WTC11 (cell line): ENCODE data around the gene TYRO3. TPM values are rescaled to one million over a fixed set of nuclear protein-coding genes. Genes with fewer than 3 reads are reported as not detected.

Source experiments
- ATAC-seq: fragments of 200-7000 bp; cut with Tn5 transposase; 2 replicates; pipeline ENCODE4 v1.10.0; 2021; ENCODE audit warnings: mild to moderate bottlenecking, moderate library complexity
- CTCF ChIA-PET: fragments of 300-600 bp; sonication (Branson Sonifier 250); formaldehyde crosslinking; loops from one replicate; lab custom pipeline; 2021; ENCODE audit warnings: antibody characterized with exemption; lab: Charles Lee
- POLR2A ChIA-PET: fragments of 350-600 bp; sonication (Branson Sonifier 250); formaldehyde crosslinking; loops from one replicate; lab custom pipeline; 2021; ENCODE audit warnings: antibody characterized with exemption; lab: Charles Lee
- DNase-seq: peaks from one replicate; pipeline ENCODE4 v3.0.0; 2021; ENCODE audit warnings: low spot score
- H3K27ac Mint-ChIP-seq: 2 replicates; pipeline ENCODE4 v1.8.0; 2021; ENCODE audit warnings: mixed read lengths
- H3K27me3 Mint-ChIP-seq: 2 replicates; pipeline ENCODE4 v1.8.0; 2021; ENCODE audit warnings: low read depth, mild to moderate bottlenecking, moderate library complexity, mixed read lengths
- H3K36me3 Mint-ChIP-seq: 2 replicates; pipeline ENCODE4 v1.8.0; 2021; ENCODE audit warnings: mixed read lengths
- H3K4me1 Mint-ChIP-seq: 2 replicates; pipeline ENCODE4 v1.8.0; 2022; ENCODE audit warnings: mixed read lengths
- H3K4me3 Mint-ChIP-seq: 2 replicates; pipeline ENCODE4 v1.8.0; 2021; ENCODE audit warnings: mild to moderate bottlenecking, moderate library complexity, mixed read lengths
- H3K9me3 Mint-ChIP-seq: 2 replicates; pipeline ENCODE4 v1.8.0; 2021; ENCODE audit warnings: mixed read lengths
- ELF4 ChIP-seq: sonication (generic); formaldehyde crosslinking; IDR thresholded peaks from 2 replicates; pipeline ENCODE4 v1.8.1; 2022; ENCODE audit warnings: low read depth, mild to moderate bottlenecking, moderate library complexity, missing genetic modification reagents
- IRF2 ChIP-seq: sonication (generic); formaldehyde crosslinking; IDR thresholded peaks from 2 replicates; pipeline ENCODE4 v1.8.0; 2022; ENCODE audit warnings: low read depth, missing genetic modification reagents, borderline replicate concordance
- KAT7 ChIP-seq: sonication (generic); formaldehyde crosslinking; IDR thresholded peaks from 2 replicates; pipeline ENCODE4 v1.8.1; 2023; ENCODE audit warnings: missing genetic modification reagents, mild to moderate bottlenecking, borderline replicate concordance
- MYBL2 ChIP-seq: sonication (generic); formaldehyde crosslinking; IDR thresholded peaks from 2 replicates; pipeline ENCODE4 v1.8.1; 2023; ENCODE audit warnings: mild to moderate bottlenecking, moderate library complexity, missing genetic modification reagents
- NR3C1 ChIP-seq: sonication (generic); formaldehyde crosslinking; conservative IDR thresholded peaks from 2 replicates; pipeline ENCODE4 v1.8.1; 2023; ENCODE audit warnings: low read depth, mild to moderate bottlenecking, missing genetic modification reagents
- SMAD4 ChIP-seq: sonication (generic); formaldehyde crosslinking; IDR thresholded peaks from 2 replicates; pipeline ENCODE4 v1.8.0; 2022; ENCODE audit warnings: mild to moderate bottlenecking, missing genetic modification reagents
- SOX15 ChIP-seq: fragments of 250-450 bp; sonication (Bioruptor Pico); IDR thresholded peaks from 2 replicates; pipeline ENCODE4 v1.9.0; 2021; ENCODE audit warnings: mild to moderate bottlenecking
- ZBTB21 ChIP-seq: sonication (generic); formaldehyde crosslinking; IDR thresholded peaks from 2 replicates; pipeline ENCODE4 v1.8.1; 2023; ENCODE audit warnings: mild to moderate bottlenecking, missing genetic modification reagents, borderline replicate concordance
- ZNF396 ChIP-seq: fragments of 250-450 bp; sonication (Bioruptor Pico); IDR thresholded peaks from 2 replicates; pipeline ENCODE4 v1.8.0; 2021; ENCODE audit warnings: mild to moderate bottlenecking, moderate library complexity, borderline replicate concordance
- ZNF423 ChIP-seq: fragments of 250-450 bp; sonication (Bioruptor Pico); IDR thresholded peaks from 2 replicates; pipeline ENCODE4 v2.1.2; 2022; ENCODE audit warnings: mild to moderate bottlenecking, moderate library complexity
- ZNF671 ChIP-seq: fragments of 250-450 bp; sonication (Bioruptor Pico); IDR thresholded peaks from 2 replicates; pipeline ENCODE4 v1.8.0; 2021; ENCODE audit warnings: mild to moderate bottlenecking
- total RNA-seq: library from RNA; stranded (reverse); gene quantifications from 3 replicates; pipeline ENCODE4 v1.2.3, GENCODE V29; 2021
- TF ChIP-seq, protein P1 (sequence below): sonication (generic); formaldehyde crosslinking; IDR thresholded peaks from 2 replicates; pipeline ENCODE4 v1.8.0; 2022; ENCODE audit warnings: mild to moderate bottlenecking, missing genetic modification reagents
- TF ChIP-seq, protein P2 (sequence below): sonication (generic); formaldehyde crosslinking; IDR thresholded peaks from 2 replicates; pipeline ENCODE4 v1.8.0; 2023; ENCODE audit warnings: missing genetic modification reagents, mild to moderate bottlenecking, borderline replicate concordance
- TF ChIP-seq, protein P3 (sequence below): sonication (generic); formaldehyde crosslinking; IDR thresholded peaks from 2 replicates; pipeline ENCODE4 v1.8.0; 2022; ENCODE audit warnings: missing genetic modification reagents
- TF ChIP-seq, protein P4 (sequence below): sonication (generic); formaldehyde crosslinking; IDR thresholded peaks from 2 replicates; pipeline ENCODE4 v1.8.1; 2023; ENCODE audit warnings: mild to moderate bottlenecking, moderate library complexity, missing genetic modification reagents
- TF ChIP-seq, protein P5 (sequence below): sonication (generic); formaldehyde crosslinking; IDR thresholded peaks from 2 replicates; pipeline ENCODE4 v1.8.1; 2022; ENCODE audit warnings: mild to moderate bottlenecking, missing genetic modification reagents, moderate library complexity, borderline replicate concordance

TYRO3 gene
- total RNA-seq, 1 experiment from 2014 or later, result 87.9 TPM

DNA sequence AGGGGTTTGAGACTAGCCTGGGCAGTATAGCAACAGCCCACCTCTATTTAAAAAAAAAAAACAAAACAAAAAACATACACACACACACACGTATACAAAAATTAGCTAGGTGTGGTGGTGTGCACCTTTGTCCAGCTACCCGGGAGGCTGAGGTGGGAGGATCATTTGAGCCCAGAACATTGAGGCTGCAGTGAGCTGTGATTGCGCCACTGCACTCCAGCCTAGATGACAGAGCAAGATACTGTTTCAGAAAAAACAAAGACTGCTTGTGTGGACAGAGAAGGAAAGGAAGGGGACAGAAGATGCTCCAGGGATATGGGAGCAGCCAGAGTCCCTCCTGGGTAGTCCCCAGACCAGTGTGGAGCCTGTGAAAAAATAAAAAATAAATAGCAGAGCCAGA is 12.9 kb downstream of the TYRO3 start:
- TF ChIP-seq ZNF423 (CRISPR knock-in tag) (no peak), SMAD4 (CRISPR knock-in tag) (no peak), ZNF396 (CRISPR knock-in tag) (no peak), ZNF671 (no peak), ELF4 (CRISPR knock-in tag) (no peak), IRF2 (CRISPR knock-in tag) (no peak), NR3C1 (CRISPR knock-in tag) (no peak), MYBL2 (CRISPR knock-in tag) (no peak), KAT7 (CRISPR knock-in tag) (no peak), ZBTB21 (no peak)
- TF ChIP-seq, protein P1, sequence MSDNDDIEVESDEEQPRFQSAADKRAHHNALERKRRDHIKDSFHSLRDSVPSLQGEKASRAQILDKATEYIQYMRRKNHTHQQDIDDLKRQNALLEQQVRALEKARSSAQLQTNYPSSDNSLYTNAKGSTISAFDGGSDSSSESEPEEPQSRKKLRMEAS (CRISPR knock-in tag), result no peak
- TF ChIP-seq, protein P2, sequence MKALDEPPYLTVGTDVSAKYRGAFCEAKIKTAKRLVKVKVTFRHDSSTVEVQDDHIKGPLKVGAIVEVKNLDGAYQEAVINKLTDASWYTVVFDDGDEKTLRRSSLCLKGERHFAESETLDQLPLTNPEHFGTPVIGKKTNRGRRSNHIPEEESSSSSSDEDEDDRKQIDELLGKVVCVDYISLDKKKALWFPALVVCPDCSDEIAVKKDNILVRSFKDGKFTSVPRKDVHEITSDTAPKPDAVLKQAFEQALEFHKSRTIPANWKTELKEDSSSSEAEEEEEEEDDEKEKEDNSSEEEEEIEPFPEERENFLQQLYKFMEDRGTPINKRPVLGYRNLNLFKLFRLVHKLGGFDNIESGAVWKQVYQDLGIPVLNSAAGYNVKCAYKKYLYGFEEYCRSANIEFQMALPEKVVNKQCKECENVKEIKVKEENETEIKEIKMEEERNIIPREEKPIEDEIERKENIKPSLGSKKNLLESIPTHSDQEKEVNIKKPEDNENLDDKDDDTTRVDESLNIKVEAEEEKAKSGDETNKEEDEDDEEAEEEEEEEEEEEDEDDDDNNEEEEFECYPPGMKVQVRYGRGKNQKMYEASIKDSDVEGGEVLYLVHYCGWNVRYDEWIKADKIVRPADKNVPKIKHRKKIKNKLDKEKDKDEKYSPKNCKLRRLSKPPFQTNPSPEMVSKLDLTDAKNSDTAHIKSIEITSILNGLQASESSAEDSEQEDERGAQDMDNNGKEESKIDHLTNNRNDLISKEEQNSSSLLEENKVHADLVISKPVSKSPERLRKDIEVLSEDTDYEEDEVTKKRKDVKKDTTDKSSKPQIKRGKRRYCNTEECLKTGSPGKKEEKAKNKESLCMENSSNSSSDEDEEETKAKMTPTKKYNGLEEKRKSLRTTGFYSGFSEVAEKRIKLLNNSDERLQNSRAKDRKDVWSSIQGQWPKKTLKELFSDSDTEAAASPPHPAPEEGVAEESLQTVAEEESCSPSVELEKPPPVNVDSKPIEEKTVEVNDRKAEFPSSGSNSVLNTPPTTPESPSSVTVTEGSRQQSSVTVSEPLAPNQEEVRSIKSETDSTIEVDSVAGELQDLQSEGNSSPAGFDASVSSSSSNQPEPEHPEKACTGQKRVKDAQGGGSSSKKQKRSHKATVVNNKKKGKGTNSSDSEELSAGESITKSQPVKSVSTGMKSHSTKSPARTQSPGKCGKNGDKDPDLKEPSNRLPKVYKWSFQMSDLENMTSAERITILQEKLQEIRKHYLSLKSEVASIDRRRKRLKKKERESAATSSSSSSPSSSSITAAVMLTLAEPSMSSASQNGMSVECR (CRISPR knock-in tag), result no peak
- TF ChIP-seq, protein P3, sequence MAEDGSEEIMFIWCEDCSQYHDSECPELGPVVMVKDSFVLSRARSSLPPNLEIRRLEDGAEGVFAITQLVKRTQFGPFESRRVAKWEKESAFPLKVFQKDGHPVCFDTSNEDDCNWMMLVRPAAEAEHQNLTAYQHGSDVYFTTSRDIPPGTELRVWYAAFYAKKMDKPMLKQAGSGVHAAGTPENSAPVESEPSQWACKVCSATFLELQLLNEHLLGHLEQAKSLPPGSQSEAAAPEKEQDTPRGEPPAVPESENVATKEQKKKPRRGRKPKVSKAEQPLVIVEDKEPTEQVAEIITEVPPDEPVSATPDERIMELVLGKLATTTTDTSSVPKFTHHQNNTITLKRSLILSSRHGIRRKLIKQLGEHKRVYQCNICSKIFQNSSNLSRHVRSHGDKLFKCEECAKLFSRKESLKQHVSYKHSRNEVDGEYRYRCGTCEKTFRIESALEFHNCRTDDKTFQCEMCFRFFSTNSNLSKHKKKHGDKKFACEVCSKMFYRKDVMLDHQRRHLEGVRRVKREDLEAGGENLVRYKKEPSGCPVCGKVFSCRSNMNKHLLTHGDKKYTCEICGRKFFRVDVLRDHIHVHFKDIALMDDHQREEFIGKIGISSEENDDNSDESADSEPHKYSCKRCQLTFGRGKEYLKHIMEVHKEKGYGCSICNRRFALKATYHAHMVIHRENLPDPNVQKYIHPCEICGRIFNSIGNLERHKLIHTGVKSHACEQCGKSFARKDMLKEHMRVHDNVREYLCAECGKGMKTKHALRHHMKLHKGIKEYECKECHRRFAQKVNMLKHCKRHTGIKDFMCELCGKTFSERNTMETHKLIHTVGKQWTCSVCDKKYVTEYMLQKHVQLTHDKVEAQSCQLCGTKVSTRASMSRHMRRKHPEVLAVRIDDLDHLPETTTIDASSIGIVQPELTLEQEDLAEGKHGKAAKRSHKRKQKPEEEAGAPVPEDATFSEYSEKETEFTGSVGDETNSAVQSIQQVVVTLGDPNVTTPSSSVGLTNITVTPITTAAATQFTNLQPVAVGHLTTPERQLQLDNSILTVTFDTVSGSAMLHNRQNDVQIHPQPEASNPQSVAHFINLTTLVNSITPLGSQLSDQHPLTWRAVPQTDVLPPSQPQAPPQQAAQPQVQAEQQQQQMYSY, result no peak
- TF ChIP-seq, protein P4, sequence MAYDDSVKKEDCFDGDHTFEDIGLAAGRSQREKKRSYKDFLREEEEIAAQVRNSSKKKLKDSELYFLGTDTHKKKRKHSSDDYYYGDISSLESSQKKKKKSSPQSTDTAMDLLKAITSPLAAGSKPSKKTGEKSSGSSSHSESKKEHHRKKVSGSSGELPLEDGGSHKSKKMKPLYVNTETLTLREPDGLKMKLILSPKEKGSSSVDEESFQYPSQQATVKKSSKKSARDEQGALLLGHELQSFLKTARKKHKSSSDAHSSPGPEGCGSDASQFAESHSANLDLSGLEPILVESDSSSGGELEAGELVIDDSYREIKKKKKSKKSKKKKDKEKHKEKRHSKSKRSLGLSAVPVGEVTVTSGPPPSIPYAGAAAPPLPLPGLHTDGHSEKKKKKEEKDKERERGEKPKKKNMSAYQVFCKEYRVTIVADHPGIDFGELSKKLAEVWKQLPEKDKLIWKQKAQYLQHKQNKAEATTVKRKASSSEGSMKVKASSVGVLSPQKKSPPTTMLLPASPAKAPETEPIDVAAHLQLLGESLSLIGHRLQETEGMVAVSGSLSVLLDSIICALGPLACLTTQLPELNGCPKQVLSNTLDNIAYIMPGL (CRISPR knock-in tag), result no peak
- Mint-ChIP-seq H3K36me3 (peaks cover 50% of the 10 kb centered on the region), H3K9me3 (no peaks in the 10 kb centered on the region), H3K27me3 (no peaks in the 10 kb centered on the region), H3K4me1 (peaks cover 30% of the 10 kb centered on the region), H3K4me3 (no peak overlapping the region), H3K27ac (no peak overlapping the region)
- ATAC-seq, result no peak
- ChIA-PET CTCF (interaction anchor here (1.3 kb wide), 1 partner anchor 14 kb away, joined by 3 read pairs; no protein-coding TSS in a partner anchor), POLR2A (no interaction called here)
- DNase-seq, result no peak

DNA sequence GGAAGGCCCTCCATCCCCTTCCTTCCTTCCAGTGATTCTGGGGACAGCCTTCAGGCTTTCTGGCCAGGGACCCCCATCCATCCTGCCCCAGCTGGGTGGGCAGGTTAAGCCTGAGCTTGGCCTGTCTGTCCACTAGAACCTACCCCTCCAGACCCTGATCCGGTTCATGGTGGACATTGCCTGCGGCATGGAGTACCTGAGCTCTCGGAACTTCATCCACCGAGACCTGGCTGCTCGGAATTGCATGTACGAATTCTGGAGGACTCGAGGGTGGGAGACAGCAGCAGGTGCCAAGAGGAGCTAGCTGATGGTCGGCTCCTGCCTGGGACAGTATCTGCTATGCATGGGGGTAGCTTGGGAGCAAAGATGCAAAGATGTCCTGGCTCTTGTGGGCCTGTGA is 13.9 kb downstream of the TYRO3 start:
- POLR2A ChIA-PET, result interaction anchor here (0.6 kb wide), 1 partner anchor 82 kb away, joined by 5 read pairs; no protein-coding TSS in a partner anchor
- CTCF ChIA-PET, result interaction anchor here (0.5 to 1.3 kb wide), 2 partner anchors 15 to 79 kb away, joined by 3 read pairs; no protein-coding TSS in a partner anchor
- H3K27ac Mint-ChIP-seq, result no peak overlapping the region

More for the DNA sequence above, 13.9 kb downstream of the TYRO3 start:
- DNase-seq, result no peak
- Mint-ChIP-seq H3K4me3 (no peak overlapping the region), H3K4me1 (peaks cover 20% of the 10 kb centered on the region), H3K9me3 (no peaks in the 10 kb centered on the region), H3K27me3 (no peaks in the 10 kb centered on the region), H3K36me3 (peaks cover 53% of the 10 kb centered on the region)
- ATAC-seq, result no peak
- TF ChIP-seq, protein P5, sequence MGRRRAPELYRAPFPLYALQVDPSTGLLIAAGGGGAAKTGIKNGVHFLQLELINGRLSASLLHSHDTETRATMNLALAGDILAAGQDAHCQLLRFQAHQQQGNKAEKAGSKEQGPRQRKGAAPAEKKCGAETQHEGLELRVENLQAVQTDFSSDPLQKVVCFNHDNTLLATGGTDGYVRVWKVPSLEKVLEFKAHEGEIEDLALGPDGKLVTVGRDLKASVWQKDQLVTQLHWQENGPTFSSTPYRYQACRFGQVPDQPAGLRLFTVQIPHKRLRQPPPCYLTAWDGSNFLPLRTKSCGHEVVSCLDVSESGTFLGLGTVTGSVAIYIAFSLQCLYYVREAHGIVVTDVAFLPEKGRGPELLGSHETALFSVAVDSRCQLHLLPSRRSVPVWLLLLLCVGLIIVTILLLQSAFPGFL (CRISPR knock-in tag), result no peak
- TF ChIP-seq SOX15 (CRISPR knock-in tag), result no peak
